Astrocyte (in vitro differentiated cells and primary cell): ENCODE results near the gene CCDC194.

Source experiments
- EZH2 ChIP-seq: IDR thresholded peaks from 2 replicates; pipeline ENCODE4 v1.6.1; 2012; ENCODE audit warnings: mild to moderate bottlenecking, low read length, inconsistent platforms; ENCODE audit not compliant: insufficient read depth
- TF ChIP-seq, protein P1 (sequence below): IDR thresholded peaks from 2 replicates; pipeline ENCODE4 v1.5.1; 2011; ENCODE audit warnings: low read depth, mild to moderate bottlenecking, inconsistent platforms, low read length, moderate library complexity; ENCODE audit not compliant: insufficient read depth

DNA sequence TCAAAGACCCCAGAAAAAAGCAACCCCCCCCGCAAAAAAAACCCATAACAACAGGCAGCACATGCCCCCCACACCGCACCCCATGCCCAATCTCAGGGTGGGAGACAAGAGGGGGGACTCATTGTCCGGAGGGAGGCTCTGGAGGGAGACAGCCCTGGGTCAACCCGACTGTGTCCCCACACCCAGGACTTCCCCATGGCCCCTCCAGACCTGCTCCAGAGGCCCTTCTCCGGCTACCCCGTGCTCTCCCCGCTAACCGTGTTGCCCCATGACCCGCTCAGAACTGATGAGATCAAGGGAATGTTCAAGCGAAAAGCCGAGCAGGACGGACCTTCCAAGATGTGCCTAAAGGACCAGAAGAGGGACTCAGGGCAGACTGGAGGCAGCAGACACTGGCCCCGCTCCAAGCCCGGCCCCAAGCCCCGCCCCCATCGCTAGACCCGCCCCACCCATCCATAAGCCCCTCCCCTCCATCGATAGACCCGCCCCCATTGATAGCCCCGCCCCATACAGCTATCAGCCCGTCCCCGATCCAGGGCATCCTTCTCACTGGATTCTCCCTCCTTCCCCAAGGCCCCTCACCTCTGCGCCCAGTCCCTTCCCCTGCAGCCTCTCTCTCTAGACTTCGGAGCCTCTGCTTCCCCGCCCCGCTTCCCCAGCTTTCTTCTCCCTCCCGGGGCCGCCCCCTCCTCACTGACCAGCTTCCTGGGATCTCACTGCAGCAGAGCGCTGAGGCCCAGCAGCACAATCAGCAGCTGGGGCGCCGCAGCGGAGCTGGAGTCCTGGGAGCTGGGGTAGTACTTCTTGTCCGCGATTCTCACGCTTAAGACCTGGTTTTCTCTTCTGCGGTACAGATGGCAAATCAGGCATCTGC, 9.2 kb upstream of the CCDC194 start:
- TF ChIP-seq EZH2, result no peak
- TF ChIP-seq, protein P1, sequence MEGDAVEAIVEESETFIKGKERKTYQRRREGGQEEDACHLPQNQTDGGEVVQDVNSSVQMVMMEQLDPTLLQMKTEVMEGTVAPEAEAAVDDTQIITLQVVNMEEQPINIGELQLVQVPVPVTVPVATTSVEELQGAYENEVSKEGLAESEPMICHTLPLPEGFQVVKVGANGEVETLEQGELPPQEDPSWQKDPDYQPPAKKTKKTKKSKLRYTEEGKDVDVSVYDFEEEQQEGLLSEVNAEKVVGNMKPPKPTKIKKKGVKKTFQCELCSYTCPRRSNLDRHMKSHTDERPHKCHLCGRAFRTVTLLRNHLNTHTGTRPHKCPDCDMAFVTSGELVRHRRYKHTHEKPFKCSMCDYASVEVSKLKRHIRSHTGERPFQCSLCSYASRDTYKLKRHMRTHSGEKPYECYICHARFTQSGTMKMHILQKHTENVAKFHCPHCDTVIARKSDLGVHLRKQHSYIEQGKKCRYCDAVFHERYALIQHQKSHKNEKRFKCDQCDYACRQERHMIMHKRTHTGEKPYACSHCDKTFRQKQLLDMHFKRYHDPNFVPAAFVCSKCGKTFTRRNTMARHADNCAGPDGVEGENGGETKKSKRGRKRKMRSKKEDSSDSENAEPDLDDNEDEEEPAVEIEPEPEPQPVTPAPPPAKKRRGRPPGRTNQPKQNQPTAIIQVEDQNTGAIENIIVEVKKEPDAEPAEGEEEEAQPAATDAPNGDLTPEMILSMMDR, result no peak
